Panc1 (cell line): Measurements from ENCODE around the gene SLX4IP. TPM values are rescaled to one million over a fixed set of nuclear protein-coding genes. Genes with fewer than 3 reads are reported as not detected.

Source experiments
- ATAC-seq: fragments of 200-7000 bp; cut with Tn5 transposase; 2 replicates; pipeline ENCODE4 v1.9.1; 2020; ENCODE audit warnings: mild to moderate bottlenecking, moderate library complexity
- BruUV-seq: library from RNA; stranded (reverse); fragments of 400-500 nt; replicated peaks from 2 replicates; lab custom pipeline; 2021; lab: Mats Ljungman, UMichigan
- CTCF ChIA-PET: fragments of 300-600 bp; sonication (Branson Sonifier 250); formaldehyde crosslinking; loops from one replicate; lab custom pipeline; 2022; ENCODE audit warnings: antibody characterized with exemption; lab: Charles Lee
- POLR2A ChIA-PET: fragments of 300-600 bp; sonication (Branson Sonifier 250); formaldehyde crosslinking; loops from one replicate; lab custom pipeline; 2022; ENCODE audit warnings: antibody characterized with exemption; lab: Charles Lee
- DNase-seq: peaks from one replicate; pipeline ENCODE4 v3.0.0-alpha.2; 2010; ENCODE audit warnings: low read depth, low spot score
- H3K27ac ChIP-seq: 2 replicates; pipeline ENCODE4 v1.5.1; 2011; ENCODE audit warnings: mild to moderate bottlenecking, low read length, inconsistent platforms
- H3K27me3 ChIP-seq: fragments of 200-500 bp; sonication (Bioruptor generic); 2 replicates; pipeline ENCODE4 v1.6.0; 2014; ENCODE audit warnings: low read length, inconsistent platforms; ENCODE audit not compliant: control insufficient read depth, insufficient read depth
- H3K36me3 ChIP-seq: fragments of 200-500 bp; sonication (Bioruptor generic); 2 replicates; pipeline ENCODE4 v1.5.1; 2014; ENCODE audit warnings: inconsistent platforms, mild to moderate bottlenecking, low read length, moderate library complexity; ENCODE audit not compliant: control insufficient read depth, insufficient read depth
- H3K4me1 ChIP-seq: 2 replicates; pipeline ENCODE4 v1.5.1; 2011; ENCODE audit warnings: inconsistent platforms, mild to moderate bottlenecking, low read length, moderate library complexity; ENCODE audit not compliant: control insufficient read depth, insufficient read depth
- H3K4me3 ChIP-seq, 2 experiments: 2 replicates each; pipeline ENCODE4 v1.5.1; 2011 to 2012; ENCODE audit warnings: low read depth in 2 of 2, low read length in 2 of 2, mild to moderate bottlenecking in 2 of 2, inconsistent platforms in 1 of 2, moderate library complexity in 1 of 2
- H3K9me3 ChIP-seq: fragments of 200-500 bp; sonication (Bioruptor generic); 2 replicates; pipeline ENCODE4 v1.5.1; 2014; ENCODE audit warnings: low read depth, mild to moderate bottlenecking, inconsistent platforms, low read length, moderate library complexity; ENCODE audit not compliant: control insufficient read depth, insufficient read depth
- POLR2AphosphoS5 ChIP-seq: IDR thresholded peaks from 2 replicates; pipeline ENCODE4 v1.6.1; 2012; ENCODE audit warnings: mild to moderate bottlenecking, low read depth, low read length, moderate library complexity
- SIN3A ChIP-seq: IDR thresholded peaks from 2 replicates; pipeline ENCODE4 v1.6.1; 2012; ENCODE audit warnings: low read depth, mild to moderate bottlenecking, low read length, moderate library complexity, borderline replicate concordance; ENCODE audit not compliant: insufficient read depth
- TCF7L2 ChIP-seq: IDR thresholded peaks from 2 replicates; pipeline ENCODE4 v1.6.1; 2011; ENCODE audit warnings: mild to moderate bottlenecking, low read depth, low read length, inconsistent platforms
- in situ Hi-C: cut with HindIII; loops from 2 replicates; pipeline ENCODE4 v1.10.0; 2016; ENCODE audit warnings: low sequenced_read_pairs, low pct_unique_long_range_greater_than_20kb
- intact Hi-C: fragments of 100-400 bp; cut with micrococcal nuclease; formaldehyde crosslinking; loops from one replicate; pipeline ENCODE4 v1.10.0; 2022; ENCODE audit not compliant: unreplicated experiment
- total RNA-seq: library from RNA; stranded (reverse); gene quantifications from one replicate; pipeline ENCODE4 v1.2.1, GENCODE V29; 2021; ENCODE audit not compliant: unreplicated experiment
- TF ChIP-seq, protein P1 (sequence below), 2 experiments: IDR thresholded peaks; 2 replicates each; pipeline ENCODE4 v1.6.1; 2011 to 2012; ENCODE audit warnings: low read depth in 2 of 2, control low read depth in 1 of 2, low read length in 1 of 2, mild to moderate bottlenecking in 1 of 2, moderate library complexity in 1 of 2; ENCODE audit not compliant: insufficient read depth in 1 of 2
- TF ChIP-seq, protein P2 (sequence below): fragments of 450-650 bp; IDR thresholded peaks from 2 replicates; pipeline ENCODE4 v1.5.1; 2017; ENCODE audit warnings: mild to moderate bottlenecking

Gene SLX4IP
- total RNA-seq, 1 experiment from 2014 or later: 5.4 TPM

DNA sequence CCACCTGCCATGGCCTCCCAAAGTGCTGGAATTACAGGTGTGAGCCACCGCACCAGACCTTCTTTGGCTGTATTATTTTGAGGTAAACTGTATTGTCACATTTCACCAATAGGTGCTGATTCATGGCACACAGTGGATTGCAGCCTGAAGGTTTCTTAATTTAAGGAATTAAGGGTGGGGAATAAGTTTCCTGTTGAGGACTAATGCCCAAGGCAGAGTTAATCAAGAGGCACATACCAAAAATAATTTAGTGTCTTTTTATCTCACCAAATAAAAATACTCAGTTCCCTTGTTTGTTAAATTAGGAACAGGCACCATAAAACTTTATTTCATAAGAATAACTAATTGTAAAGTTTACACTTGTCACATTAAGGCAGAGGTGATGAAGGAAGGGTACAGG, 103.7 kb downstream of the SLX4IP start:
- POLR2A ChIA-PET: no interaction called here
- in situ Hi-C loops: no loop called here
- Histone ChIP-seq H3K4me3 (no peak overlapping the region), H3K36me3 (no peaks in the 10 kb centered on the region), H3K27me3 (no peaks in the 10 kb centered on the region), H3K27ac (no peak overlapping the region), H3K9me3 (no peaks in the 10 kb centered on the region), H3K4me1 (peaks cover 20% of the 10 kb centered on the region)
- no peak for DNase-seq
- intact Hi-C loops: no loop called here
- no peak for ATAC-seq
- TF ChIP-seq POLR2AphosphoS5: no peak
- no peak for TF ChIP-seq SIN3A
- TF ChIP-seq, protein P1, sequence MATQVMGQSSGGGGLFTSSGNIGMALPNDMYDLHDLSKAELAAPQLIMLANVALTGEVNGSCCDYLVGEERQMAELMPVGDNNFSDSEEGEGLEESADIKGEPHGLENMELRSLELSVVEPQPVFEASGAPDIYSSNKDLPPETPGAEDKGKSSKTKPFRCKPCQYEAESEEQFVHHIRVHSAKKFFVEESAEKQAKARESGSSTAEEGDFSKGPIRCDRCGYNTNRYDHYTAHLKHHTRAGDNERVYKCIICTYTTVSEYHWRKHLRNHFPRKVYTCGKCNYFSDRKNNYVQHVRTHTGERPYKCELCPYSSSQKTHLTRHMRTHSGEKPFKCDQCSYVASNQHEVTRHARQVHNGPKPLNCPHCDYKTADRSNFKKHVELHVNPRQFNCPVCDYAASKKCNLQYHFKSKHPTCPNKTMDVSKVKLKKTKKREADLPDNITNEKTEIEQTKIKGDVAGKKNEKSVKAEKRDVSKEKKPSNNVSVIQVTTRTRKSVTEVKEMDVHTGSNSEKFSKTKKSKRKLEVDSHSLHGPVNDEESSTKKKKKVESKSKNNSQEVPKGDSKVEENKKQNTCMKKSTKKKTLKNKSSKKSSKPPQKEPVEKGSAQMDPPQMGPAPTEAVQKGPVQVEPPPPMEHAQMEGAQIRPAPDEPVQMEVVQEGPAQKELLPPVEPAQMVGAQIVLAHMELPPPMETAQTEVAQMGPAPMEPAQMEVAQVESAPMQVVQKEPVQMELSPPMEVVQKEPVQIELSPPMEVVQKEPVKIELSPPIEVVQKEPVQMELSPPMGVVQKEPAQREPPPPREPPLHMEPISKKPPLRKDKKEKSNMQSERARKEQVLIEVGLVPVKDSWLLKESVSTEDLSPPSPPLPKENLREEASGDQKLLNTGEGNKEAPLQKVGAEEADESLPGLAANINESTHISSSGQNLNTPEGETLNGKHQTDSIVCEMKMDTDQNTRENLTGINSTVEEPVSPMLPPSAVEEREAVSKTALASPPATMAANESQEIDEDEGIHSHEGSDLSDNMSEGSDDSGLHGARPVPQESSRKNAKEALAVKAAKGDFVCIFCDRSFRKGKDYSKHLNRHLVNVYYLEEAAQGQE (IDR thresholded peaks at IDR 0.05; ENCODE audit: insufficient read depth in 1 of 2, low read depth in 2 of 2, low read length in 1 of 2): no peak
- TF ChIP-seq, protein P2, sequence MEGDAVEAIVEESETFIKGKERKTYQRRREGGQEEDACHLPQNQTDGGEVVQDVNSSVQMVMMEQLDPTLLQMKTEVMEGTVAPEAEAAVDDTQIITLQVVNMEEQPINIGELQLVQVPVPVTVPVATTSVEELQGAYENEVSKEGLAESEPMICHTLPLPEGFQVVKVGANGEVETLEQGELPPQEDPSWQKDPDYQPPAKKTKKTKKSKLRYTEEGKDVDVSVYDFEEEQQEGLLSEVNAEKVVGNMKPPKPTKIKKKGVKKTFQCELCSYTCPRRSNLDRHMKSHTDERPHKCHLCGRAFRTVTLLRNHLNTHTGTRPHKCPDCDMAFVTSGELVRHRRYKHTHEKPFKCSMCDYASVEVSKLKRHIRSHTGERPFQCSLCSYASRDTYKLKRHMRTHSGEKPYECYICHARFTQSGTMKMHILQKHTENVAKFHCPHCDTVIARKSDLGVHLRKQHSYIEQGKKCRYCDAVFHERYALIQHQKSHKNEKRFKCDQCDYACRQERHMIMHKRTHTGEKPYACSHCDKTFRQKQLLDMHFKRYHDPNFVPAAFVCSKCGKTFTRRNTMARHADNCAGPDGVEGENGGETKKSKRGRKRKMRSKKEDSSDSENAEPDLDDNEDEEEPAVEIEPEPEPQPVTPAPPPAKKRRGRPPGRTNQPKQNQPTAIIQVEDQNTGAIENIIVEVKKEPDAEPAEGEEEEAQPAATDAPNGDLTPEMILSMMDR: no peak
- no peak for TF ChIP-seq TCF7L2
- no TSS peak for BruUV-seq
- CTCF ChIA-PET: no interaction called here

DNA sequence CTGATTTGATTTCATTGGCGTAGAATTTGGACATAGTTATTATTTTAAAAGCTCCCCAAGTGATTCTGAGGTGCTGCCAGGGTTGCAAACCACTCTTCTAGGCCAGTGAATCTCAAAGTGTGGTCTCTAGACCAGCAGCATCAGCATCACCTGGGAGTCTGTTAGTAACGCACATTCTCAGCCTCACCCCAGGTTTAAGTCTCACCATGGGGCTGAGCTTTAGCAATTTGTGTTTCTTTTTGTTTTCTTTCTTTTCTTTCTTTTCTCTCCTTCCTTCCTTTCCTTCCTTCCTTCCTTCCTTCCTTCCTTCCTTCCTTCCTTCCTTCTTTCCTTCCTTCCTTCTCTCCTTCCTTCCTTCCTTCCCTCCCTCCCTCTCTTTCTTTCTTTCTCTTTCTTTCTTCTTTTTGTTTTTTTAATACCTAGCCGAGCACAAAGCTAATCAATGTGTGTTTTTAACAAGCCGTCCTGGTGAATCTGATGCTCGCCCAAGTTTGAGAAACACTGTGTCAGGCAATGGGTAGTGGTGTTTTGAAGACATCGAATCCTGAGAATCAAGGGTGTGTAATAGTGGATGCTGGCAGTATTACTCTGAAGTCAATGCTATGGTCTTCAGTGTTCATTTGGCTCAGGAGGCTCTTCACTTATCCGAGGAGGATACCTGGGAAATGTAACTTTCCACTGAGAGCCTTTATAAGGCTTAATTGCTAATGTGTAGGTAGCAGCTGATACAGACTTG, 104.9 kb downstream of the SLX4IP start:
- Histone ChIP-seq H3K36me3 (no peaks in the 10 kb centered on the region), H3K4me1 (peaks cover 20% of the 10 kb centered on the region), H3K27ac (peak overlapping the region; percentile 18; the same call in 1 of the 2 replicates), H3K27me3 (no peaks in the 10 kb centered on the region), H3K9me3 (no peaks in the 10 kb centered on the region), H3K4me3 (peak overlapping the region in 1 of 2 experiments; percentile 32; a peak in 2 of 4 replicates)
- TF ChIP-seq, protein P1 (IDR thresholded peaks at IDR 0.05; ENCODE audit: insufficient read depth in 1 of 2, low read depth in 2 of 2, low read length in 1 of 2): no peak
- TF ChIP-seq, protein P2: no peak
- no peak for TF ChIP-seq TCF7L2
- no peak for TF ChIP-seq SIN3A
- no peak for TF ChIP-seq POLR2AphosphoS5
- intact Hi-C loops (no loop called here), in situ Hi-C loops (no loop called here)
- DNase-seq (no peak), ATAC-seq (no peak)
- ChIA-PET POLR2A (no interaction called here), CTCF (no interaction called here)
- BruUV-seq: no TSS peak
